GM12878 (cell line): ENCODE results near the gene CHCHD2. TPM values are rescaled to one million over a fixed set of nuclear protein-coding genes. Genes with fewer than 3 reads are reported as not detected.

Source experiments
- ATAC-seq: fragments of 200-7000 bp; cut with Tn5 transposase; 3 replicates; pipeline ENCODE4 v1.9.1; 2020; ENCODE audit warnings: mild to moderate bottlenecking, moderate library complexity
- BruUV-seq: library from RNA; stranded (reverse); fragments of 400-500 nt; replicated peaks from 2 replicates; lab custom pipeline; 2021; lab: Mats Ljungman, UMichigan
- CTCF ChIA-PET: fragments of 300-600 bp; sonication (Branson Sonifier 250); formaldehyde crosslinking; extraction: SDS; loops from one replicate; lab custom pipeline; 2021; ENCODE audit warnings: inconsistent platforms; lab: Yijun Ruan, JAX
- POLR2A ChIA-PET: fragments of 350-600 bp; formaldehyde crosslinking; extraction: SDS; loops from one replicate; lab custom pipeline; 2021; ENCODE audit warnings: inconsistent platforms; lab: Charles Lee
- RAD21 ChIA-PET: fragments of 300-600 bp; sonication (Branson Sonifier 250); formaldehyde crosslinking; loops from one replicate; lab custom pipeline; 2023; ENCODE audit warnings: antibody characterized with exemption; ENCODE audit not compliant: unreplicated experiment; lab: Charles Lee
- SMC1A ChIA-PET: fragments of 300-600 bp; sonication (Branson Sonifier 250); formaldehyde crosslinking; loops from one replicate; lab custom pipeline; 2023; ENCODE audit not compliant: unreplicated experiment, uncharacterized antibody; lab: Charles Lee
- DNase-seq: peaks from one replicate; pipeline ENCODE4 v3.0.0-alpha.2; 2011; ENCODE audit warnings: low read depth, low spot score
- FAIRE-seq: peaks from 3 replicates; lab custom pipeline; 2011; peaks lifted over from hg19 to GRCh38; lab: Jason Lieb, UNC
- H2AFZ ChIP-seq: 2 replicates; pipeline ENCODE4 v1.6.0; 2011; ENCODE audit warnings: low read depth, low read length, control low read depth; ENCODE audit not compliant: control insufficient read depth
- H3K27ac ChIP-seq: 2 replicates; pipeline ENCODE4 v1.5.1; 2011; ENCODE audit warnings: control low read depth; ENCODE audit not compliant: control insufficient read depth, insufficient read depth
- H3K27me3 ChIP-seq, 2 experiments: replicated peaks in 1 of 2; 2 replicates each; pipeline versions ENCODE4 v1.6.0 to v1.6.1; 2011; ENCODE audit warnings: low read length in 1 of 2; ENCODE audit not compliant: control insufficient read depth in 2 of 2, insufficient read depth in 2 of 2
- H3K36me3 ChIP-seq, 2 experiments: 2 replicates each; pipeline ENCODE4 v1.5.1; 2011; ENCODE audit warnings: low read length in 1 of 2; ENCODE audit not compliant: control insufficient read depth in 2 of 2, insufficient read depth in 2 of 2
- H3K4me1 ChIP-seq: 2 replicates; pipeline ENCODE4 v1.6.1; 2011; ENCODE audit warnings: mild to moderate bottlenecking, low read length, moderate library complexity, mixed read lengths; ENCODE audit not compliant: control insufficient read depth, insufficient read depth
- H3K4me2 ChIP-seq: 2 replicates; pipeline ENCODE4 v1.6.0; 2011; ENCODE audit warnings: control low read depth; ENCODE audit not compliant: control insufficient read depth, insufficient read depth
- H3K4me3 ChIP-seq: fragments of 200-600 bp; sonication (generic); 2 replicates; pipeline ENCODE4 v1.5.1; 2016
- H3K79me2 ChIP-seq: 2 replicates; pipeline ENCODE4 v1.6.0; 2011; ENCODE audit warnings: low read length; ENCODE audit not compliant: control insufficient read depth, insufficient read depth
- H3K9ac ChIP-seq: 2 replicates; pipeline ENCODE4 v1.8.0; 2011; ENCODE audit warnings: low read length, control low read depth, mixed read lengths; ENCODE audit not compliant: control insufficient read depth, insufficient read depth
- H3K9me3 ChIP-seq: replicated peaks from 3 replicates; pipeline ENCODE4 v1.5.1; 2011; ENCODE audit warnings: mild to moderate bottlenecking, low read length; ENCODE audit not compliant: control insufficient read depth, insufficient read depth
- H4K20me1 ChIP-seq: 2 replicates; pipeline ENCODE4 v1.6.0; 2011; ENCODE audit not compliant: control insufficient read depth, insufficient read depth
- ATF3 ChIP-seq: IDR thresholded peaks from 2 replicates; pipeline ENCODE4 v1.6.1; 2011; ENCODE audit warnings: low read depth, mild to moderate bottlenecking, low read length, moderate library complexity, borderline replicate concordance; ENCODE audit errors: extremely low read depth
- BMI1 ChIP-seq: fragments of 450-650 bp; IDR thresholded peaks from 2 replicates; pipeline ENCODE4 v1.6.1; 2016; ENCODE audit warnings: mild to moderate bottlenecking, moderate library complexity, borderline replicate concordance
- BRCA1 ChIP-seq: IDR thresholded peaks from 2 replicates; pipeline ENCODE4 v1.6.1; 2011; ENCODE audit warnings: low read depth, low read length, improper control_type of control experiment
- CBFB ChIP-seq: IDR thresholded peaks from 2 replicates; pipeline ENCODE4 v1.6.1; 2016; ENCODE audit warnings: antibody characterized with exemption, low read depth
- HDAC6 ChIP-seq: fragments of 200-600 bp; sonication (generic); IDR thresholded peaks from one replicate; pipeline ENCODE4 v1.8.0; 2017; ENCODE audit warnings: antibody characterized with exemption; ENCODE audit not compliant: unreplicated experiment
- HDGF ChIP-seq: fragments of 450-650 bp; IDR thresholded peaks from 2 replicates; pipeline ENCODE4 v1.6.1; 2016; ENCODE audit warnings: antibody characterized with exemption
- IKZF1 ChIP-seq: fragments of 450-650 bp; conservative IDR thresholded peaks from 2 replicates; pipeline ENCODE4 v1.6.1; 2017; ENCODE audit warnings: antibody characterized with exemption, mild to moderate bottlenecking
- JUNB ChIP-seq: IDR thresholded peaks from 2 replicates; pipeline ENCODE4 v1.6.1; 2016; ENCODE audit warnings: antibody characterized with exemption, mild to moderate bottlenecking
- LARP7 ChIP-seq: fragments of 450-650 bp; IDR thresholded peaks from 2 replicates; pipeline ENCODE4 v1.6.1; 2017; ENCODE audit warnings: mild to moderate bottlenecking
- MTA3 ChIP-seq: IDR thresholded peaks from 2 replicates; pipeline ENCODE4 v1.6.1; 2012; ENCODE audit warnings: low read length, inconsistent platforms, borderline replicate concordance
- NBN ChIP-seq: fragments of 450-650 bp; IDR thresholded peaks from 2 replicates; pipeline ENCODE4 v1.6.1; 2016
- NRF1 ChIP-seq: conservative IDR thresholded peaks from 2 replicates; pipeline ENCODE4 v1.6.1; 2011; ENCODE audit warnings: mild to moderate bottlenecking, low read depth, low read length, improper control_type of control experiment
- POLR2A ChIP-seq: IDR thresholded peaks from 2 replicates; pipeline ENCODE4 v1.6.1; 2011; ENCODE audit warnings: low read depth, mild to moderate bottlenecking, low read length
- STAT1 ChIP-seq: fragments of 450-650 bp; conservative IDR thresholded peaks from 2 replicates; pipeline ENCODE4 v1.6.1; 2014; ENCODE audit warnings: antibody characterized with exemption, mild to moderate bottlenecking
- SUPT20H ChIP-seq: IDR thresholded peaks from 2 replicates; pipeline ENCODE4 v1.6.1; 2011; ENCODE audit warnings: low read depth, mild to moderate bottlenecking, low read length, moderate library complexity, borderline replicate concordance; ENCODE audit not compliant: control insufficient read depth
- TAF1 ChIP-seq: IDR thresholded peaks from 2 replicates; pipeline ENCODE4 v1.6.1; 2011; ENCODE audit warnings: mild to moderate bottlenecking, low read depth, low read length, borderline replicate concordance
- TARDBP ChIP-seq: IDR thresholded peaks from 2 replicates; pipeline ENCODE4 v1.6.1; 2016; ENCODE audit warnings: borderline replicate concordance
- ZNF384 ChIP-seq: IDR thresholded peaks from 2 replicates; pipeline ENCODE4 v1.6.1; 2012; ENCODE audit warnings: low read depth, mild to moderate bottlenecking, low read length, improper control_type of control experiment, borderline replicate concordance
- WGBS: methylation state at CpG from one replicate; pipeline ENCODE4 v1.1.6; 2016; ENCODE audit warnings: low lambda C conversion rate; ENCODE audit not compliant: insufficient replicate concordance, insufficient coverage; ENCODE audit errors: missing lambda C conversion rate; 5-methylcytosine and 5-hydroxymethylcytosine counted together
- in situ Hi-C: fragments of 300-500 bp; cut with MboI; formaldehyde crosslinking; loops from 9 replicates; pipeline ENCODE4 v1.14.3; 2018; ENCODE audit warnings: mixed read lengths
- intact Hi-C: fragments of 100-400 bp; cut with micrococcal nuclease; formaldehyde crosslinking; loops from one replicate; pipeline ENCODE4 v1.14.2; 2022; ENCODE audit not compliant: unreplicated experiment
- polyA plus RNA-seq, 11 experiments: library from polyadenylated mRNA; depleted of rRNA in 4 of 11; unstranded in 6 of 11; stranded (reverse) in 5 of 11; fragments of >200 nt; fragmentation: Nextera tagmentation in 4 of 11; fragmentation: Illumina TruSeq in 1 of 11; extraction: Ambion mirVana in 4 of 11; extraction: Trizol in 1 of 11; gene quantifications; 1 replicate in 1 of 11; 2 replicates in 10 of 11; pipeline versions ENCODE4 v1.2.1 to v1.2.3, GENCODE V29; 2011 to 2016; ENCODE audit warnings: inconsistent platforms in 2 of 11, missing spikeins in 2 of 11, low read depth in 1 of 11
- total RNA-seq, 4 experiments: library from RNA; depleted of rRNA in 3 of 4; stranded (reverse); fragments of >200 nt in 3 of 4; fragmentation: Illumina TruSeq in 1 of 4; extraction: Trizol in 1 of 4; gene quantifications; 2 replicates each; pipeline versions ENCODE4 v1.2.1 to v1.2.3, GENCODE V29; 2013 to 2021
- TF ChIP-seq, protein P1 (sequence below): IDR thresholded peaks from 2 replicates; pipeline ENCODE4 v1.6.1; 2012; ENCODE audit warnings: low read depth, low read length, improper control_type of control experiment
- TF ChIP-seq, protein P2 (sequence below): fragments of 450-650 bp; IDR thresholded peaks from 2 replicates; pipeline ENCODE4 v1.6.1; 2017; ENCODE audit warnings: mild to moderate bottlenecking, moderate library complexity

Gene CHCHD2
- total and polyA plus RNA-seq, 10 of the 15 experiments (the other 5 are each of a cell fraction or from before 2014, with no cell fraction given) = 97.8 to 1,291 (median 619) TPM

DNA sequence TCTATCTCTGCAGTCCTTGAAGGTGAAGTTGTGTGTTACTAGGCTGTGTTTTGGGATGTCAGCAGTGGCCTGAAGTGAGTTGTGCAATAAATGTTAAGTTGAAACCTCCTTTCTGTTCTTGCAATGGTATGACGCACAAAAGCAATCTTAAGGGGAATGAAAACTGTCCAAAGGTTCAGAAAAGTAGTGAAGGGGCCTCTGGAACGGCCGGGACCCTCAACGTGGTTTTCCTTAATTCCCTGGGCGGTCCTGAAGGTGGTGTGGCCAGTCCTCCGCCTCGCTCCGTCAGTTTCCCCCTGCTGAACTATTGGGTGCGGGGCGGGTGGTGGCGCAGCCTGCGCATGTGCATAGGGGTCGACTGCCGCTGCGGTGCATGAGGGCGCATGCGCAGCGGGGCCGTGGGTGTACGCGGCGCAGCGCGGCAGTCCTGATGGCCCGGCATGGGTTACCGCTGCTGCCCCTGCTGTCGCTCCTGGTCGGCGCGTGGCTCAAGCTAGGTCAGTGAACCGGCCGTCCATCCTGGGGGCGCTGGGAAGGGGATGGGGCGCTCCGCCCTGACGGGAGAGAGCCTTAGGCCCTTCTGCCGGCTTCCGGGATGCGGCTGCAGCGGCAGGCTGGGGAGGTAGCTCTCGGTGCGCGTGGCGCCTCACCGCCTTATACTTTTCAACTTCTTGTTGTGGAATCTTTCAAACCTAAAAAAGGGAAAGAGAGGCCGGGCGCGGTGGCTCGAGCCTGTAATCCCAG lies 42.2 kb downstream of the CHCHD2 start, which contains the start of gene SUMF2:
Gene SUMF2 (plus strand): TSS at position 405 of the 744 bp plus-strand sequence. CDS start 26 bp downstream, at position 431.
- ChIA-PET SMC1A (interaction anchor here (0.7 to 2.5 kb wide), 4 partner anchors 9 to 30 kb away, joined by 4 to 13 read pairs (median 5); partner anchors contain the start of genes CCT6A and PSPH), RAD21 (interaction anchor here (1.3 to 3.6 kb wide), 4 partner anchors 10 to 65 kb away, joined by 4 to 23 read pairs (median 8); partner anchors contain the start of genes CCT6A and PSPH), POLR2A (interaction anchor here (0.5 to 4.3 kb wide), 7 partner anchors 10 to 546 kb away, joined by 3 to 29 read pairs (median 5); partner anchors contain the start of genes CCT6A, CHCHD2 and PSPH), CTCF (interaction anchor here (1.0 to 4.3 kb wide), 6 partner anchors 8 to 423 kb away, joined by 3 to 34 read pairs (median 6); partner anchors contain the start of genes CCT6A and PSPH)
- ATAC-seq (peak; percentile 95), FAIRE-seq (no peak), DNase-seq (peak; percentile 78)
- Histone ChIP-seq H3K4me1 (peaks cover 6% of the 10 kb centered on the region; the same call in 1 of the 2 replicates), H4K20me1 (no peaks in the 10 kb centered on the region), H2AFZ (peak within 1 kb of the TSS; percentile 75), H3K4me2 (peak within 1 kb of the TSS; percentile 45), H3K79me2 (peaks cover 20% of the 10 kb centered on the region), H3K27me3 (no peaks in the 10 kb centered on the region), H3K9me3 (no peaks in the 10 kb centered on the region), H3K36me3 (peaks cover 1 to 21% of the 10 kb centered on the region in 2 experiments; a peak in 3 of 4 replicates), H3K27ac (peak within 1 kb of the TSS; percentile 71), H3K9ac (peak within 1 kb of the TSS; percentile 83), H3K4me3 (peak within 1 kb of the TSS; percentile 72)
- intact Hi-C loops = loop anchor here (1.0 to 5.0 kb wide), 4 partner anchors 13 to 757 kb away; partner anchors contain the start of genes CCT6A and PSPH
- in situ Hi-C loops = no loop called here
- 1% methylated on average over 49 of the region's 49 CpGs for WGBS
- TSS peak; percentile 82 for BruUV-seq
- 0 out of 2 replicates have a peak, but pooled peaks have one; percentile 25 for TF ChIP-seq STAT1
- TF ChIP-seq, protein P1, sequence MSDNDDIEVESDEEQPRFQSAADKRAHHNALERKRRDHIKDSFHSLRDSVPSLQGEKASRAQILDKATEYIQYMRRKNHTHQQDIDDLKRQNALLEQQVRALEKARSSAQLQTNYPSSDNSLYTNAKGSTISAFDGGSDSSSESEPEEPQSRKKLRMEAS = peak; percentile 51; the same call in 1 of the 2 replicates
- no peak for TF ChIP-seq ZNF384
- peak; percentile 13; the same call in 1 of the 2 replicates for TF ChIP-seq ATF3
- TF ChIP-seq CBFB = peak; percentile 18
- TF ChIP-seq NBN = peak; percentile 32; the same call in 1 of the 2 replicates
- TF ChIP-seq TARDBP = 0 out of 2 replicates have a peak, but pooled peaks have one; percentile 53
- peak; percentile 97 for TF ChIP-seq NRF1
- TF ChIP-seq HDGF = 0 out of 2 replicates have a peak, but pooled peaks have one; percentile 49
- TF ChIP-seq JUNB = no peak
- TF ChIP-seq IKZF1 = peak; percentile 100
- TF ChIP-seq POLR2A = peak; percentile 99
- peak; percentile 64; the same call in 1 of the 2 replicates for TF ChIP-seq LARP7
- peak; percentile 59; the same call in 1 of the 2 replicates for TF ChIP-seq TAF1
- TF ChIP-seq MTA3 = peak; percentile 84; the same call in 1 of the 2 replicates
- no peak for TF ChIP-seq HDAC6
- no peak for TF ChIP-seq BMI1
- TF ChIP-seq BRCA1 = no peak
- TF ChIP-seq, protein P2, sequence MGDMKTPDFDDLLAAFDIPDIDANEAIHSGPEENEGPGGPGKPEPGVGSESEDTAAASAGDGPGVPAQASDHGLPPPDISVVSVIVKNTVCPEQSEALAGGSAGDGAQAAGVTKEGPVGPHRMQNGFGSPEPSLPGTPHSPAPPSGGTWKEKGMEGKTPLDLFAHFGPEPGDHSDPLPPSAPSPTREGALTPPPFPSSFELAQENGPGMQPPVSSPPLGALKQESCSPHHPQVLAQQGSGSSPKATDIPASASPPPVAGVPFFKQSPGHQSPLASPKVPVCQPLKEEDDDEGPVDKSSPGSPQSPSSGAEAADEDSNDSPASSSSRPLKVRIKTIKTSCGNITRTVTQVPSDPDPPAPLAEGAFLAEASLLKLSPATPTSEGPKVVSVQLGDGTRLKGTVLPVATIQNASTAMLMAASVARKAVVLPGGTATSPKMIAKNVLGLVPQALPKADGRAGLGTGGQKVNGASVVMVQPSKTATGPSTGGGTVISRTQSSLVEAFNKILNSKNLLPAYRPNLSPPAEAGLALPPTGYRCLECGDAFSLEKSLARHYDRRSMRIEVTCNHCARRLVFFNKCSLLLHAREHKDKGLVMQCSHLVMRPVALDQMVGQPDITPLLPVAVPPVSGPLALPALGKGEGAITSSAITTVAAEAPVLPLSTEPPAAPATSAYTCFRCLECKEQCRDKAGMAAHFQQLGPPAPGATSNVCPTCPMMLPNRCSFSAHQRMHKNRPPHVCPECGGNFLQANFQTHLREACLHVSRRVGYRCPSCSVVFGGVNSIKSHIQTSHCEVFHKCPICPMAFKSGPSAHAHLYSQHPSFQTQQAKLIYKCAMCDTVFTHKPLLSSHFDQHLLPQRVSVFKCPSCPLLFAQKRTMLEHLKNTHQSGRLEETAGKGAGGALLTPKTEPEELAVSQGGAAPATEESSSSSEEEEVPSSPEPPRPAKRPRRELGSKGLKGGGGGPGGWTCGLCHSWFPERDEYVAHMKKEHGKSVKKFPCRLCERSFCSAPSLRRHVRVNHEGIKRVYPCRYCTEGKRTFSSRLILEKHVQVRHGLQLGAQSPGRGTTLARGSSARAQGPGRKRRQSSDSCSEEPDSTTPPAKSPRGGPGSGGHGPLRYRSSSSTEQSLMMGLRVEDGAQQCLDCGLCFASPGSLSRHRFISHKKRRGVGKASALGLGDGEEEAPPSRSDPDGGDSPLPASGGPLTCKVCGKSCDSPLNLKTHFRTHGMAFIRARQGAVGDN = peak; percentile 90
- TF ChIP-seq SUPT20H = no peak
